ENCODE measurements around the gene PRKCE.
"Not testable (repeated sequence)": the region's sequence is repeated elsewhere in the genome, so short reads cannot be mapped to it uniquely, and the experiment has no call there.

PRKCE gene

GRCh38 chr2:45690231-45690630 is 38.8 kb downstream of the PRKCE start:
- Histone ChIP-seq H3K36me3 (ENCODE audit: insufficient read depth, low read length) (no peaks in the 10 kb centered on the region), H3K9me3 (ENCODE audit: control insufficient read depth, insufficient read depth, low read length) (no peaks in the 10 kb centered on the region), H3K9ac (ENCODE audit: low read depth, low read length) (no peak overlapping the region), H3K4me1 (ENCODE audit: insufficient read depth, low read length) (no peaks in the 10 kb centered on the region)

- Histone ChIP-seq H3K4me1 (ENCODE audit: insufficient read depth, low read length) (no peaks in the 10 kb centered on the region), H3K36me3 (ENCODE audit: insufficient read depth, low read length) (no peaks in the 10 kb centered on the region), H3K9ac (ENCODE audit: low read depth, low read length) (no peak overlapping the region), H3K9me3 (ENCODE audit: control insufficient read depth, insufficient read depth, low read length) (no peaks in the 10 kb centered on the region)
Observed at GRCh38 chr2:45691171-45691999, 39.9 kb downstream of the PRKCE start.

- H3K9ac ChIP-seq (ENCODE audit: low read depth, low read length) = no peak overlapping the region
- H3K36me3 ChIP-seq (ENCODE audit: insufficient read depth, low read length) = no peaks in the 10 kb centered on the region
- no peaks in the 10 kb centered on the region for H3K4me1 ChIP-seq (ENCODE audit: insufficient read depth, low read length)
- no peaks in the 10 kb centered on the region for H3K9me3 ChIP-seq (ENCODE audit: control insufficient read depth, insufficient read depth, low read length)
Observed at GRCh38 chr2:45692566-45692965, 41.1 kb downstream of the PRKCE start.

GRCh38 chr2:45695480-45696007 is 44.1 kb downstream of the PRKCE start:
- not testable (repeated sequence) for H3K4me1 ChIP-seq (ENCODE audit: insufficient read depth, low read length); H3K9ac ChIP-seq (ENCODE audit: low read depth, low read length); H3K9me3 ChIP-seq (ENCODE audit: control insufficient read depth, insufficient read depth, low read length)

GRCh38 chr2:45696708-45697107 is 45.2 kb downstream of the PRKCE start:
- H3K4me1 ChIP-seq (ENCODE audit: insufficient read depth, low read length) = 0 out of 2 replicates have a peak, but pooled peaks cover 4% of the 10 kb centered on the region

More at GRCh38 chr2:45695480-45696007, 44.1 kb downstream of the PRKCE start:
- H3K36me3 ChIP-seq (ENCODE audit: insufficient read depth, low read length) = not testable (repeated sequence)

GRCh38 chr2:45697190-45697589 is 45.7 kb downstream of the PRKCE start:
- H3K36me3 ChIP-seq (ENCODE audit: insufficient read depth, low read length) = no peaks in the 10 kb centered on the region
- H3K9ac ChIP-seq (ENCODE audit: low read depth, low read length) = no peak overlapping the region
- no peaks in the 10 kb centered on the region for H3K9me3 ChIP-seq (ENCODE audit: control insufficient read depth, insufficient read depth, low read length)
- H3K4me1 ChIP-seq (ENCODE audit: insufficient read depth, low read length) = 0 out of 2 replicates have a peak, but pooled peaks cover 4% of the 10 kb centered on the region

More at GRCh38 chr2:45696708-45697107, 45.2 kb downstream of the PRKCE start:
- Histone ChIP-seq H3K9me3 (ENCODE audit: control insufficient read depth, insufficient read depth, low read length) (no peaks in the 10 kb centered on the region), H3K36me3 (ENCODE audit: insufficient read depth, low read length) (no peaks in the 10 kb centered on the region), H3K9ac (ENCODE audit: low read depth, low read length) (no peak overlapping the region)

- Histone ChIP-seq H3K9me3 (ENCODE audit: control insufficient read depth, insufficient read depth, low read length) (no peaks in the 10 kb centered on the region), H3K36me3 (ENCODE audit: insufficient read depth, low read length) (no peaks in the 10 kb centered on the region), H3K9ac (ENCODE audit: low read depth, low read length) (no peak overlapping the region), H3K4me1 (ENCODE audit: insufficient read depth, low read length) (0 out of 2 replicates have a peak, but pooled peaks cover 4% of the 10 kb centered on the region)
Observed at GRCh38 chr2:45698554-45698953, 47.1 kb downstream of the PRKCE start.

GRCh38 chr2:45699032-45699658 is 47.7 kb downstream of the PRKCE start:
- H3K9me3 ChIP-seq (ENCODE audit: control insufficient read depth, insufficient read depth, low read length) = no peaks in the 10 kb centered on the region
- H3K4me1 ChIP-seq (ENCODE audit: insufficient read depth, low read length) = 0 out of 2 replicates have a peak, but pooled peaks cover 4% of the 10 kb centered on the region
- no peak overlapping the region for H3K9ac ChIP-seq (ENCODE audit: low read depth, low read length)
- no peaks in the 10 kb centered on the region for H3K36me3 ChIP-seq (ENCODE audit: insufficient read depth, low read length)

GRCh38 chr2:45700407-45701013 is 49.0 kb downstream of the PRKCE start:
- Histone ChIP-seq H3K9me3 (ENCODE audit: control insufficient read depth, insufficient read depth, low read length) (no peaks in the 10 kb centered on the region), H3K36me3 (ENCODE audit: insufficient read depth, low read length) (no peaks in the 10 kb centered on the region), H3K9ac (ENCODE audit: low read depth, low read length) (no peak overlapping the region), H3K4me1 (ENCODE audit: insufficient read depth, low read length) (0 out of 2 replicates have a peak, but pooled peaks cover 4% of the 10 kb centered on the region)

- Histone ChIP-seq H3K9me3 (ENCODE audit: control insufficient read depth, insufficient read depth, low read length) (no peaks in the 10 kb centered on the region), H3K36me3 (ENCODE audit: insufficient read depth, low read length) (no peaks in the 10 kb centered on the region), H3K4me1 (ENCODE audit: insufficient read depth, low read length) (no peaks in the 10 kb centered on the region), H3K9ac (ENCODE audit: low read depth, low read length) (no peak overlapping the region)
Observed at GRCh38 chr2:45705233-45705632, 53.8 kb downstream of the PRKCE start.

- H3K9ac ChIP-seq (ENCODE audit: low read depth, low read length) = no peak overlapping the region
- H3K9me3 ChIP-seq (ENCODE audit: control insufficient read depth, insufficient read depth, low read length) = no peaks in the 10 kb centered on the region
- no peaks in the 10 kb centered on the region for H3K4me1 ChIP-seq (ENCODE audit: insufficient read depth, low read length)
- H3K36me3 ChIP-seq (ENCODE audit: insufficient read depth, low read length) = no peaks in the 10 kb centered on the region
Observed at GRCh38 chr2:45706033-45706432, 54.6 kb downstream of the PRKCE start.

GRCh38 chr2:45707006-45707405 is 55.5 kb downstream of the PRKCE start:
- Histone ChIP-seq H3K36me3 (ENCODE audit: insufficient read depth, low read length) (no peaks in the 10 kb centered on the region), H3K9ac (ENCODE audit: low read depth, low read length) (no peak overlapping the region), H3K4me1 (ENCODE audit: insufficient read depth, low read length) (no peaks in the 10 kb centered on the region), H3K9me3 (ENCODE audit: control insufficient read depth, insufficient read depth, low read length) (no peaks in the 10 kb centered on the region)

- Histone ChIP-seq H3K36me3 (ENCODE audit: insufficient read depth, low read length) (no peaks in the 10 kb centered on the region), H3K9ac (ENCODE audit: low read depth, low read length) (no peak overlapping the region), H3K4me1 (ENCODE audit: insufficient read depth, low read length) (no peaks in the 10 kb centered on the region), H3K9me3 (ENCODE audit: control insufficient read depth, insufficient read depth, low read length) (no peaks in the 10 kb centered on the region)
Observed at GRCh38 chr2:45707661-45708060, 56.2 kb downstream of the PRKCE start.

GRCh38 chr2:45708501-45708900 is 57.0 kb downstream of the PRKCE start:
- Histone ChIP-seq H3K36me3 (ENCODE audit: insufficient read depth, low read length) (no peaks in the 10 kb centered on the region), H3K4me1 (ENCODE audit: insufficient read depth, low read length) (no peaks in the 10 kb centered on the region), H3K9ac (ENCODE audit: low read depth, low read length) (no peak overlapping the region), H3K9me3 (ENCODE audit: control insufficient read depth, insufficient read depth, low read length) (no peaks in the 10 kb centered on the region)

Measured in ES-I3 (cell line).